Renal cortex interstitium (tissue), 11 donors: ENCODE data around the gene PCDHGA8. TPM values are rescaled to one million over a fixed set of nuclear protein-coding genes. Genes with fewer than 3 reads are reported as not detected.
"Not testable (repeated sequence)": the region's sequence is repeated elsewhere in the genome, so short reads cannot be mapped to it uniquely, and the experiment has no call there.

ENCODE experiments used
- DNase-seq, 11 donors: peaks; one replicate each; pipeline ENCODE4 v3.0.0-alpha.2; 2013; ENCODE audit warnings: low read depth in 9 of 11, low spot score in 4 of 11; ENCODE audit errors: extremely low read depth in 1 of 11
- polyA plus RNA-seq, 3 donors: library from polyadenylated mRNA; unstranded; fragments of 120-200 nt; gene quantifications; one replicate each; pipeline ENCODE4 v1.2.1, GENCODE V29; 2013; ENCODE audit not compliant: insufficient read length in 3 of 3

PCDHGA8 gene
- polyA plus RNA-seq, 3 donors = 0.58 to 1.0 (median 0.61) TPM

DNA sequence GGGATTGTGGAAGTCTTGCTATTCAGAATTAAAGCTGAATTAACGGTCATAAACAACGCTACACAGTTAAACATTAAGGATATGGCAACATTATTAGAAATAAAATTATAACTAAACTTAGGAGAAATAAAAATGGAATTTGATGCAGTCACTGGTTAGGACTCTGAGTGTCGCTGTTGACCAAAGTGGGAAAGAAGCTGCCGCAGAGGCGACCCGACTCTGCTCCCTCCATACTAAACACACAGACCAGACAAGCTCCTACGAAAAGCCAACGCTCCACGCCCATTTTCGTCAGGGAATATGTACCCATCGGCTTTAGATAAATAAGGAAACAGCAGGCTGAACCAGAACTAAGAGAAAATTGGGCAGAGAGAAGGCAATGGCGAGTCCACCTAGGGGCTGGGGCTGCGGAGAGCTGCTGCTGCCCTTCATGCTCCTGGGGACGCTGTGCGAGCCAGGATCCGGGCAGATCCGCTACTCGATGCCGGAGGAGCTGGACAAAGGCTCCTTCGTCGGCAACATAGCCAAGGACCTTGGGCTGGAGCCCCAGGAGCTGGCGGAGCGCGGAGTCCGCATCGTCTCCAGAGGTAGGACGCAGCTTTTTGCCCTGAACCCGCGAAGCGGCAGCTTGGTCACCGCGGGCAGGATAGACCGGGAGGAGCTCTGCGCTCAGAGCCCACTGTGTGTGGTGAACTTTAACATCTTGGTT is 28.3 kb upstream of the PCDHGA8 start, which contains the start of gene PCDHGA5:
PCDHGA5 (plus strand) TSS at position 211 of the 709 bp plus-strand sequence; CDS start at position 380, 169 bp downstream.
- no peak for DNase-seq

DNA sequence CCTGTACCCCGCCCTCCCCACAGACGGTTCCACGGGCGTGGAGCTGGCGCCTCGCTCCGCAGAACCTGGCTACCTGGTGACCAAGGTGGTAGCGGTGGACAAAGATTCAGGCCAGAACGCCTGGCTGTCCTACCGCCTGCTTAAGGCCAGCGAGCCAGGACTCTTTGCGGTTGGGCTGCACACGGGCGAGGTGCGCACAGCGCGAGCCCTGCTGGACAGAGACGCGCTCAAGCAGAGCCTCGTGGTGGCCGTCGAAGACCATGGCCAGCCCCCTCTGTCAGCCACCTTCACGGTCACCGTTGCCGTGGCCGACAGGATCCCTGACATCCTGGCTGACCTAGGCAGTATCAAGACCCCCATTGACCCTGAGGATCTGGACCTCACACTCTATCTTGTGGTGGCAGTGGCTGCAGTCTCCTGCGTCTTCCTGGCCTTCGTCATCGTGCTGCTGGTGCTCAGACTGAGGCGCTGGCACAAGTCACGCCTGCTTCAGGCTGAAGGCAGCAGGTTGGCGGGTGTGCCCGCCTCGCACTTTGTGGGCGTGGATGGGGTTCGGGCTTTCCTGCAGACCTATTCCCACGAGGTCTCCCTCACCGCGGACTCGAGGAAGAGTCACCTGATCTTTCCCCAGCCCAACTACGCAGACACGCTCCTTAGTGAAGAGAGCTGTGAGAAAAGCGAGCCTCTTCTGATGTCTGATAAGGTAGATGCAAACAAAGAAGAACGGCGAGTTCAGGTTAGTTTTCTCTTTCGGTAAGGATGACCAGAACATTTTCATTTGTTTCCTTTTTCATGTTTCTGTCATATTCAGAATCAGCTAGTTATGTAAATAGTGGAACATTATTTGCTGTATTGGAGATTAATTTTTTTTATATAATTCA is 26.2 kb upstream of the PCDHGA8 start:
- no peak for DNase-seq

DNA sequence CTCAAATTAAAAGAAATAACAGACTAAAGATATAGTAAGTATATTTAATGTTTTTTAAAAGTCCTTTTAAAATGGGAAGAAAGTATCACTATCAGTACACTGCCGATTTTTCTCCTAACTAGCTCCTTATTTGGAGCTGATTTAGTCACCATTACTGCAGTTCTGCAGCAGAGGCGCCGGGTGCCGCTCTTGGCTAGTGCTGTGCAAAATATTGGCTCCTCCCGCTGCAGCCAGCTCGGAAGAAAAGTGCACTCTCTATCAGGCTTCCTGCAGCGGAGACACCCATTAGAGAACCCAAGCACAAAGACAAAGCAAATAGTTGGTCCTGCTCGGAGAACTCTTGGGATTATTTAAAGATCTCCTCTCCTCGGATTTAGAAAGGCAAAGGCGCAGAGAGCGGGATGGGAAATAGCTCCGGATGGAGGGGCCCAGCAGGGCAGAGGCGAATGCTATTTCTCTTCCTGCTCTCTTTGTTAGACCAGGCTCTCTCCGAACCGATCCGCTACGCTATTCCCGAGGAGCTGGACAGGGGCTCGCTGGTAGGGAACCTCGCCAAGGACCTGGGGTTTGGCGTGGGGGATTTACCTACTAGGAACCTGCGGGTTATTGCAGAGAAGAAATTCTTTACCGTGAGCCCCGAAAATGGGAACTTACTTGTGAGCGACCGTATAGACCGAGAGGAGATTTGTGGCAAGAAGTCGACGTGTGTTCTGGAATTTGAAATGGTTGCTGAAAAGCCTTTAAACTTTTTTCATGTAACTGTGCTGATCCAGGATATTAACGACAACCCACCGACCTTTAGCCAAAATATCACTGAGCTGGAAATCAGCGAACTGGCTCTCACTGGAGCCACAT is 22.2 kb upstream of the PCDHGA8 start, which contains the start of gene PCDHGB3:
PCDHGB3 (plus strand) TSS at position 249 of the 855 bp plus-strand sequence; CDS start at position 402, 153 bp downstream.
- DNase-seq = no peak

DNA sequence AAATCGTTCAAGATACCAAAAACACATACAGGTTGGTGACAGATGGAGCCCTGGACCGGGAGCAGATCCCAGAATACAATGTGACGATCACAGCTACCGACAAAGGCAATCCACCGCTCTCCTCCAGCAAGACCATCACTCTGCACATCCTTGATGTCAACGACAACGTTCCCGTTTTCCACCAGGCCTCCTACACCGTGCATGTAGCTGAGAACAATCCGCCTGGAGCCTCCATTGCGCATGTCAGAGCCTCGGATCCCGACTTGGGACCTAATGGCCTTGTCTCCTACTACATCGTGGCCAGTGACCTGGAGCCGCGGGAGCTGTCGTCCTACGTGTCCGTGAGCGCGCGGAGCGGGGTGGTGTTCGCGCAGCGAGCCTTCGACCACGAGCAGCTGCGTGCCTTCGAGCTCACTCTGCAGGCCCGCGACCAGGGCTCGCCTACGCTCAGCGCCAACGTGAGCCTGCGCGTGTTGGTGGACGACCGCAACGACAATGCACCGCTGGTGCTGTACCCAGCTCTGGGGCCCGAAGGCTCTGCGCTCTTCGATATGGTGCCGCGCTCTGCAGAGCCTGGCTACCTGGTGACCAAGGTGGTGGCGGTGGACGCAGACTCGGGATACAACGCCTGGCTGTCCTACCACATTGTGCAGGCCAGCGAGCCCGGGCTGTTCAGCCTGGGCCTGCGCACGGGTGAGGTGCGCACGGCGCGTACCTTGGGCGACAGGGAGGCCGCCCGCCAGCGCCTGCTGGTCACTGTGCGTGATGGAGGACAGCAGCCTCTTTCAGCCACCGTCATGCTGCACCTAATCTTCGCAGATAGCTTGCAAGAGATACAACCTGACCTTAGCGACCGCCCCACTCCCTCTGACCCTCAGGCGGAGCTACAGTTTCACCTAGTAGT is 20.6 kb upstream of the PCDHGA8 start:
- no peak for DNase-seq

DNA sequence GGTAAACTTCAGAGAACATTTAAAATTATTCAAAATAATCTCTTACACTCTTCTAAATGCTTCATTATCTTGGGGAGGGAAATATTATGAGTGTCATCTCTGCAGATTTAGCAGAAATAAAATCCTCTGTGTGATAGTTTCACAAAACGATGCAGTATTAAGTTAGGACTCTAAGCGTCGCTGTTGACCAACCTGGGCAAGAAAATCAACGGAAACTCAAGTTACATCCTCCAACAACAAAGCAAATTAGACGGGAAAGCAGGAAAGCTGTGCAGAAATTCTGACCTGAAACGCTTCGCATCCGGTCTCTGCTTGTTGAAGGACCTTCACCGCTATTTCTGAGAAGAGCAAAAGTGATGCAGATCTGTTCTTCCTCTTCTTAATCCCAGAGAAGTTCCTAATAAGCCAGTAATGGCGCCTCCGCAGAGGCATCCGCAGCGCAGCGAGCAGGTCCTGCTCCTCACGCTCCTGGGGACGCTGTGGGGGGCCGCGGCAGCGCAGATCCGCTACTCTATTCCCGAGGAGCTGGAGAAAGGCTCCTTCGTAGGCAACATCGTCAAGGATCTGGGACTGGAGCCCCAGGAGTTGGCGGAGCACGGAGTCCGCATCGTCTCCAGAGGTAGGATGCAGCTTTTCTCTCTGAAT is 18.6 kb upstream of the PCDHGA8 start, which contains the start of gene PCDHGA6:
PCDHGA6 (plus strand) TSS at position 219 of the 645 bp plus-strand sequence; CDS start at position 412, 193 bp downstream.
- no peak for DNase-seq

DNA sequence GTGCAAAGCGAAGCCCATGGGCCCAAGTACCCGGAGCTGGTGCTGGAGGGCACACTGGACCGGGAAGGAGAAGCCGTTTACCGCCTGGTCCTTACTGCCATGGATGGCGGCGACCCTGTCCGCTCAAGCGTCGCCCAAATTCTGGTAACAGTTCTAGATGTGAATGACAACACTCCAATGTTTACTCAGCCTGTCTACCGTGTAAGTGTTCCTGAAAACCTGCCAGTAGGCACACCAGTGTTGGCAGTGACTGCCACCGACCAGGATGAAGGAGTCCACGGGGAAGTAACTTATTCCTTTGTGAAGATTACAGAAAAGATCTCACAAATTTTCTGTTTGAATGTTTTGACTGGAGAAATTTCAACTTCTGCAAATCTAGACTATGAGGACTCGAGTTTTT is 17.8 kb upstream of the PCDHGA8 start:
- DNase-seq = no peak

DNA sequence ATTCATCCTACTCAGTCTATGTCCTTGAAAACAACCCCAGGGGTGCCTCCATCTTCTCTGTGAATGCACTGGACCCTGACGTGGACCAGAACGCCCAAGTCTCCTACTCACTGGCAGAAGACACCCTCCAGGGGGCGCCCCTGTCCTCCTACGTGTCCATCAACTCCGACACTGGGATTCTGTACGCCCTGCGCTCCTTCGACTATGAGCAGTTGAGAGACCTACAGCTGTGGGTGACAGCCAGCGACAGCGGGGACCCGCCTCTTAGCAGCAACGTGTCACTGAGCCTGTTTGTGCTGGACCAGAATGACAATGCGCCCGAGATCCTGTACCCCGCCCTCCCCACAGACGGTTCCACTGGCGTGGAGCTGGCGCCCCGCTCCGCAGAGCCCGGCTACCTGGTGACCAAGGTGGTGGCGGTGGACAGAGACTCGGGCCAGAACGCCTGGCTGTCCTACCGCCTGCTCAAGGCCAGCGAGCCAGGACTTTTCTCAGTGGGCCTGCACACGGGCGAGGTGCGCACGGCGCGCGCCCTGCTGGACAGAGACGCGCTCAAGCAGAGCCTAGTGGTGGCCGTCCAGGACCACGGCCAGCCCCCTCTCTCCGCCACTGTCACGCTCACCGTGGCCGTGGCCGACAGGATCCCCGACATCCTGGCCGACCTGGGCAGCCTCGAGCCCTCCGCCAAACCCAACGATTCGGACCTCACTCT is 16.8 kb upstream of the PCDHGA8 start:
- DNase-seq = not testable (repeated sequence)

DNA sequence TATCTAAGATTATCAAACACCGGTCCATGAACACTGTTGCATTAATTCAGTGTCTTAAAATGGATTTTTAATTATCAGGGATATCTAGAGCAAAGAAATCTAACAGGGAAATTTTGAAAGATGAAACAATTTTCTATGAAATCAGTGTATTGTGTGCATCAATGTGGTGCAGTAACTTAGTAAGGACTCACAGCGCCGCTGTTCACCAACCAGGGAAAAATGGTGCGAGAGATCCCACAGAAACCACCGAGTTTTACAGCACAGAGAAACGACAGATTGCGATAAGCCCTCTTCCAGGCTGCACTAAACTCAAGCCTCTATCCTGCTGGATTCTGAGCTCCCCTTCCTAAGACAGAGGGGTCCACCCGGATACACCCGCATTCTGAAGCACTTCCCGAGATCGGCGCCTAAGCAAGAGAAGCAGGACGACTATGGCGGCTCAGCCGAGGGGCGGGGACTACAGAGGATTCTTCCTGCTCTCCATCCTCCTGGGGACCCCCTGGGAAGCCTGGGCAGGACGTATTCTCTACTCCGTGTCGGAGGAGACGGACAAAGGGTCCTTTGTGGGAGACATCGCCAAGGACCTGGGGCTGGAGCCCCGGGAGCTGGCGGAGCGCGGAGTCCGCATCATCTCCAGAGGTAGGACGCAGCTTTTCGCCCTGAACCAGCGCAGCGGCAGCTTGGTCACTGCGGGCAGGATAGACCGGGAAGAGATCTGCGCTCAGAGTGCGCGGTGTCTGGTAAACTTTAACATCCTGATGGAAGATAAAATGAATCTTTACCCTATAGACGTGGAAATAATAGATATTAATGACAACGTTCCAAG is 9.8 kb upstream of the PCDHGA8 start, which contains the start of gene PCDHGA7:
PCDHGA7 (plus strand) TSS at position 274 of the 826 bp plus-strand sequence; CDS start at position 432, 158 bp downstream.
- DNase-seq = no peak

DNA sequence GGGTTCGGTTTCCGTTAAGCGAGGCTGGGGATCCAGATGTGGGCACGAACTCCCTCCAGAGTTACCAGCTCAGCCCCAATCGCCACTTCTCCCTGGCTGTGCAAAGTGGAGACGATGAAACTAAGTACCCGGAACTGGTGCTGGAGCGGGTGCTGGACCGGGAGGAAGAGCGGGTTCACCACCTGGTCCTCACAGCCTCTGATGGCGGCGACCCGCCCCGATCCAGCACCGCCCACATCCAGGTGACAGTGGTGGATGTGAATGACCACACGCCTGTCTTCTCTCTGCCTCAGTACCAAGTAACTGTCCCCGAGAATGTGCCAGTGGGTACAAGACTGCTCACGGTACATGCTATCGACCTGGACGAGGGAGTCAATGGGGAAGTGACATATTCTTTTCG is 9.1 kb upstream of the PCDHGA8 start:
- DNase-seq = no peak

DNA sequence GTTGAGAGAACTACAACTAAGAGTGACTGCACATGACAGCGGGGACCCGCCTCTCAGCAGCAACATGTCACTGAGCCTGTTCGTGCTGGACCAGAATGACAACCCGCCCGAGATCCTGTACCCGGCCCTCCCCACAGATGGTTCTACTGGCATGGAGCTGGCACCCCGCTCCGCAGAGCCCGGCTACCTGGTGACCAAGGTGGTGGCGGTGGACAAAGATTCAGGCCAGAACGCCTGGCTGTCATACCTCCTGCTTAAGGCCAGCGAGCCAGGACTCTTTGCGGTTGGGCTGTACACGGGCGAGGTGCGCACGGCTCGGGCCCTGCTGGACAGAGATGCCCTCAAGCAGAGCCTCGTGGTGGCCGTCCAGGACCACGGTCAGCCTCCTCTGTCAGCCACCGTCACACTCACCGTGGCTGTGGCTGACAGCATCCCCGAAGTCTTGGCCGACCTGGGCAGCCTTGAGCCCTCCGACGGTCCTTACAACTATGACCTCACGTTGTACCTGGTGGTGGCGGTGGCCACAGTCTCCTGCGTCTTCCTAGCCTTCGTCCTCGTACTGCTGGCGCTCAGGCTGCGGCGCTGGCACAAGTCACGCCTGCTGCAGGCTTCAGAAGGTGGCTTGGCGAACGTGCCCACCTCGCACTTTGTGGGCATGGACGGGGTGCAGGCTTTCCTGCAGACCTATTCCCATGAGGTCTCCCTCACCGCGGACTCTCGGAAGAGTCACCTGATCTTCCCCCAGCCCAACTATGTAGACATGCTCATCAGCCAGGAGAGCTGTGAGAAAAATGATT is 7.8 kb upstream of the PCDHGA8 start:
- DNase-seq = no peak

DNA sequence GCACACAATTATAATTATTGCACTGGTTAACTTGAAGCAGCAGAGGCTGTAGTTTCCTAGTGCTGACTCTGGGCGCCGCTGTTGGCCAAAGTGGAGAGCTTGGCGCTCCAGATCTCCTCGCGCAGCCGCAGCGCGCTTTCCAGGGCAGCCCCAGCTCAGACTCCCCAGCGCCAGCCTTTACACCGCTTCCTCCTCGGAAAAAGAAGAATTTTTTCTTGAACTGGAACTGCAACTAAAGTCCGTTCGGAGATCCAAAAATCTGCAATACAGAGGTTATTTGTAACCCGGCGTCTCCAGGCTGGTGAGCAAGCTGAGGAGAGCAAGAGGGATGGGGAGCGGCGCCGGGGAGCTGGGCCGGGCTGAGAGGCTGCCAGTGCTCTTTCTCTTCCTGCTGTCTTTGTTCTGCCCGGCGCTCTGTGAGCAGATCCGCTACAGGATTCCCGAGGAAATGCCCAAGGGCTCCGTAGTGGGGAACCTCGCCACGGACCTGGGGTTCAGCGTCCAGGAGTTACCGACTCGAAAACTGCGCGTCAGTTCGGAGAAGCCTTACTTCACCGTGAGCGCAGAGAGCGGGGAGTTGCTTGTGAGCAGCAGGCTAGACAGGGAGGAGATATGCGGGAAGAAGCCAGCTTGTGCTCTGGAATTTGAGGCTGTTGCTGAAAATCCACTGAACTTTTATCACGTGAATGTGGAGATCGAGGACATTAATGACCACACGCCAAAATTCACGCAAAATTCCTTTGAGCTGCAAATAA is 4.7 kb upstream of the PCDHGA8 start, which contains the start of gene PCDHGB4:
PCDHGB4 (plus strand) TSS at position 142 of the 755 bp plus-strand sequence; CDS start at position 329, 187 bp downstream.
- not testable (repeated sequence) for DNase-seq

DNA sequence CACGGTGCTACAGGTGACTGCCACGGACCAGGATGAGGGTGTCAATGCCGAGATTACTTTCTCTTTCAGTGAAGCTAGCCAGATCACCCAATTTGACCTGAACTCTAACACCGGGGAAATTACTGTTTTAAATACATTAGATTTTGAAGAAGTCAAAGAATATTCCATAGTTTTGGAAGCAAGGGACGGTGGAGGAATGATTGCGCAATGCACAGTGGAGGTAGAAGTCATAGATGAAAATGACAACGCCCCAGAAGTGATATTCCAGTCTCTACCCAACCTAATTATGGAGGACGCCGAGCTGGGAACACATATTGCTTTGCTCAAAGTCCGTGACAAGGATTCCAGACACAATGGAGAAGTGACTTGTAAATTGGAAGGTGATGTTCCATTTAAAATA is 3.8 kb upstream of the PCDHGA8 start:
- no peak for DNase-seq

DNA sequence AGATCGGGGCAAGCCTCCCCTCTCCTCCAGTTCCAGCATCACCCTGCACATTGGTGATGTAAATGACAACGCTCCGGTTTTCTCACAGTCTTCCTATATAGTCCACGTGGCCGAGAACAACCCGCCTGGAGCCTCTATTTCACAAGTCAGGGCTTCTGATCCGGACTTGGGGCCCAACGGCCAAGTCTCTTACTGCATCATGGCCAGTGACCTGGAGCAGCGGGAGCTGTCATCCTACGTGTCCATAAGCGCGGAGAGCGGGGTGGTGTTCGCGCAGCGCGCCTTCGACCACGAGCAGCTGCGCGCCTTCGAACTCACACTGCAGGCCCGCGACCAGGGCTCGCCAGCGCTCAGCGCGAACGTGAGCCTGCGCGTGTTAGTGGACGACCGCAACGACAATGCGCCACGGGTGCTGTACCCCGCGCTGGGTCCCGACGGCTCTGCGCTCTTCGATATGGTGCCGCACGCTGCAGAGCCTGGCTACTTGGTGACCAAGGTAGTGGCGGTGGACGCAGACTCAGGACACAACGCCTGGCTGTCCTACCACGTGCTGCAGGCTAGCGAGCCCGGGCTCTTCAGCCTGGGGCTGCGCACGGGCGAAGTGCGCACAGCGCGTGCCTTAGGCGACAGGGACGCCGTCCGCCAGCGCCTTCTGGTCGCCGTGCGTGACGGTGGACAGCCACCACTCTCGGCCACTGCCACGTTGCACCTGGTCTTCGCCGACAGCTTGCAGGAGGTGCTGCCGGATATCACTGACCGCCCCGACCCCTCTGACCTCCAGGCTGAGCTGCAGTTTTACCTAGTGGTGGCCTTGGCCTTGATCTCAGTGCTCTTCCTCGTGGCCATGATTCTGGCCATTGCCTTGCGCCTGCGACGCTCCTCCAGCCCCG is 3.0 kb upstream of the PCDHGA8 start:
- no peak for DNase-seq
